ENCODE data around the gene CBL.
A peak's percentile ranks its signal among the peaks of the same experiment; 100 is the strongest.

Gene CBL

GRCh38 chr11:119251114-119251513, 45.0 kb downstream of the CBL start:
- peaks cover 9% of the 10 kb centered on the region for H3K79me2 ChIP-seq (ENCODE audit: insufficient read depth, low read length)
- no peaks in the 10 kb centered on the region for H4K20me1 ChIP-seq (ENCODE audit: insufficient read depth, low read length)
- no peak overlapping the region for H3K27ac ChIP-seq (ENCODE audit: low read length)
- H3K4me3 ChIP-seq (ENCODE audit: low read depth in 1 of 2, low read length in 2 of 2) = no peak overlapping the region
- no peaks in the 10 kb centered on the region for H3K9me3 ChIP-seq (ENCODE audit: insufficient read depth, low read length, severe bottlenecking)
- DNase-seq (no peak), ATAC-seq (ENCODE audit: insufficient read depth, low read depth) (no peak)
- H2AFZ ChIP-seq (ENCODE audit: low read depth, low read length) = no peak overlapping the region
- H3K36me3 ChIP-seq (ENCODE audit: insufficient read depth, low read length) = peaks cover 4% of the 10 kb centered on the region; the same call in 1 of the 2 replicates
- H3K4me2 ChIP-seq (ENCODE audit: insufficient read depth, low read length) = no peak overlapping the region
- no peaks in the 10 kb centered on the region for H3K4me1 ChIP-seq (ENCODE audit: insufficient read depth, low read length)
- TF ChIP-seq CTCF (IDR thresholded peaks at IDR 0.05; ENCODE audit: borderline replicate concordance, extremely low read depth, low read length, poor library complexity, severe bottlenecking) (no peak), EZH2 (IDR thresholded peaks at IDR 0.05; ENCODE audit: borderline replicate concordance, low read depth, low read length, severe bottlenecking) (no peak)
- H3K27me3 ChIP-seq (ENCODE audit: insufficient read depth, low read length, poor library complexity) = no peaks in the 10 kb centered on the region
- H3K9ac ChIP-seq (ENCODE audit: low read depth, low read length) = no peak overlapping the region

- H3K27ac ChIP-seq (ENCODE audit: low read length) = no peak overlapping the region
- no peaks in the 10 kb centered on the region for H3K9me3 ChIP-seq (ENCODE audit: insufficient read depth, low read length, severe bottlenecking)
- no peaks in the 10 kb centered on the region for H3K4me1 ChIP-seq (ENCODE audit: insufficient read depth, low read length)
- DNase-seq (no peak), ATAC-seq (ENCODE audit: insufficient read depth, low read depth) (no peak)
- H4K20me1 ChIP-seq (ENCODE audit: insufficient read depth, low read length) = no peaks in the 10 kb centered on the region
- peaks cover 24% of the 10 kb centered on the region for H3K79me2 ChIP-seq (ENCODE audit: insufficient read depth, low read length)
- peaks cover 4% of the 10 kb centered on the region; the same call in 1 of the 2 replicates for H3K36me3 ChIP-seq (ENCODE audit: insufficient read depth, low read length)
- H2AFZ ChIP-seq (ENCODE audit: low read depth, low read length) = no peak overlapping the region
- no peak overlapping the region for H3K4me2 ChIP-seq (ENCODE audit: insufficient read depth, low read length)
- H3K9ac ChIP-seq (ENCODE audit: low read depth, low read length) = no peak overlapping the region
- H3K27me3 ChIP-seq (ENCODE audit: insufficient read depth, low read length, poor library complexity) = no peaks in the 10 kb centered on the region
- no peak overlapping the region for H3K4me3 ChIP-seq (ENCODE audit: low read depth in 1 of 2, low read length in 2 of 2)
- TF ChIP-seq CTCF (IDR thresholded peaks at IDR 0.05; ENCODE audit: borderline replicate concordance, extremely low read depth, low read length, poor library complexity, severe bottlenecking) = no peak
- no peak for TF ChIP-seq EZH2 (IDR thresholded peaks at IDR 0.05; ENCODE audit: borderline replicate concordance, low read depth, low read length, severe bottlenecking)
These were observed 48.1 kb downstream of the CBL start for GRCh38 chr11:119254239-119254638.

GRCh38 chr11:119258180-119258579, 52.0 kb downstream of the CBL start:
- TF ChIP-seq CTCF (IDR thresholded peaks at IDR 0.05; ENCODE audit: borderline replicate concordance, extremely low read depth, low read length, poor library complexity, severe bottlenecking) (no peak), EZH2 (IDR thresholded peaks at IDR 0.05; ENCODE audit: borderline replicate concordance, low read depth, low read length, severe bottlenecking) (no peak)
- H4K20me1 ChIP-seq (ENCODE audit: insufficient read depth, low read length) = peaks cover 6% of the 10 kb centered on the region; the same call in 1 of the 2 replicates
- no peak overlapping the region for H3K27ac ChIP-seq (ENCODE audit: low read length)
- no peak overlapping the region for H3K9ac ChIP-seq (ENCODE audit: low read depth, low read length)
- peaks cover 4% of the 10 kb centered on the region; the same call in 1 of the 2 replicates for H3K36me3 ChIP-seq (ENCODE audit: insufficient read depth, low read length)
- DNase-seq (no peak), ATAC-seq (ENCODE audit: insufficient read depth, low read depth) (peak; percentile 45; the same call in 1 of the 3 replicates)
- no peak overlapping the region for H2AFZ ChIP-seq (ENCODE audit: low read depth, low read length)
- H3K4me3 ChIP-seq (ENCODE audit: low read depth in 1 of 2, low read length in 2 of 2) = no peak overlapping the region
- no peaks in the 10 kb centered on the region for H3K27me3 ChIP-seq (ENCODE audit: insufficient read depth, low read length, poor library complexity)
- H3K4me2 ChIP-seq (ENCODE audit: insufficient read depth, low read length) = no peak overlapping the region
- H3K79me2 ChIP-seq (ENCODE audit: insufficient read depth, low read length) = peaks cover 51% of the 10 kb centered on the region
- H3K4me1 ChIP-seq (ENCODE audit: insufficient read depth, low read length) = peaks cover 3% of the 10 kb centered on the region; the same call in 1 of the 2 replicates
- H3K9me3 ChIP-seq (ENCODE audit: insufficient read depth, low read length, severe bottlenecking) = no peaks in the 10 kb centered on the region
